Measurements from ENCODE around the gene ST6GALNAC5. TPM values are rescaled to one million over a fixed set of nuclear protein-coding genes. Genes with fewer than 3 reads are reported as not detected.

The ST6GALNAC5 gene
- total RNA-seq, 2 donors from 2014 or later, result 2.6 to 12.9 TPM

DNA sequence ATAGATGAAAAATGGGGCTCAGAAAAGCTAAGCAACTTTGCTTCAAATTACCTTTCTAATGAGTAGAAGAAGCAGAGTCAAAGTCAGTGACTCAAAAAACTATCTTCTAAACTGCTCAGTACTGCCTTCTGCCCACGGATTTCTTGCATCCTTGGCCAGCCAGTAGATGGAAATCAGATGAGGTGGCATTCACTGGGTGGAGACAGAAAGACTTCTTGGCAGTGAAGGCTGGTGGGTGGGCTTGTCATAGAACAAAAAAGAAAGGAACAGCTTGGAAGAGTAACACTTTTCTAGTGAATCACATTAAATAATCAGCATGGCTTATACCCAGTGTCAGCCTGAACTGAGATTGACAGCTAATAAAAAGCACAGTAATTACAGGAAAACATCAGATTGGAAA is 170.7 kb downstream of the ST6GALNAC5 start:
- no peaks in the 10 kb centered on the region for H3K4me1 ChIP-seq
- H3K27ac ChIP-seq, result no peak overlapping the region
- 42 to 48% methylated on average over 1 of the region's 1 CpG for WGBS, 2 donors
- no peak overlapping the region for H3K4me3 ChIP-seq
- H3K9me3 ChIP-seq, result no peaks in the 10 kb centered on the region
- H3K27me3 ChIP-seq, result no peaks in the 10 kb centered on the region
- no peaks in the 10 kb centered on the region for H3K36me3 ChIP-seq (replicated peaks in 1 of 2; ENCODE audit: insufficient read depth in 1 of 2, low read depth in 2 of 2)
- intact Hi-C loops (cut with DNase I), result no loop called here
- ATAC-seq (no peak), DNase-seq (no peak)
- TF ChIP-seq, protein P1, sequence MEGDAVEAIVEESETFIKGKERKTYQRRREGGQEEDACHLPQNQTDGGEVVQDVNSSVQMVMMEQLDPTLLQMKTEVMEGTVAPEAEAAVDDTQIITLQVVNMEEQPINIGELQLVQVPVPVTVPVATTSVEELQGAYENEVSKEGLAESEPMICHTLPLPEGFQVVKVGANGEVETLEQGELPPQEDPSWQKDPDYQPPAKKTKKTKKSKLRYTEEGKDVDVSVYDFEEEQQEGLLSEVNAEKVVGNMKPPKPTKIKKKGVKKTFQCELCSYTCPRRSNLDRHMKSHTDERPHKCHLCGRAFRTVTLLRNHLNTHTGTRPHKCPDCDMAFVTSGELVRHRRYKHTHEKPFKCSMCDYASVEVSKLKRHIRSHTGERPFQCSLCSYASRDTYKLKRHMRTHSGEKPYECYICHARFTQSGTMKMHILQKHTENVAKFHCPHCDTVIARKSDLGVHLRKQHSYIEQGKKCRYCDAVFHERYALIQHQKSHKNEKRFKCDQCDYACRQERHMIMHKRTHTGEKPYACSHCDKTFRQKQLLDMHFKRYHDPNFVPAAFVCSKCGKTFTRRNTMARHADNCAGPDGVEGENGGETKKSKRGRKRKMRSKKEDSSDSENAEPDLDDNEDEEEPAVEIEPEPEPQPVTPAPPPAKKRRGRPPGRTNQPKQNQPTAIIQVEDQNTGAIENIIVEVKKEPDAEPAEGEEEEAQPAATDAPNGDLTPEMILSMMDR (IDR thresholded peaks at IDR 0.05), result no peak
- no peak for TF ChIP-seq POLR2A (IDR thresholded peaks at IDR 0.05)

DNA sequence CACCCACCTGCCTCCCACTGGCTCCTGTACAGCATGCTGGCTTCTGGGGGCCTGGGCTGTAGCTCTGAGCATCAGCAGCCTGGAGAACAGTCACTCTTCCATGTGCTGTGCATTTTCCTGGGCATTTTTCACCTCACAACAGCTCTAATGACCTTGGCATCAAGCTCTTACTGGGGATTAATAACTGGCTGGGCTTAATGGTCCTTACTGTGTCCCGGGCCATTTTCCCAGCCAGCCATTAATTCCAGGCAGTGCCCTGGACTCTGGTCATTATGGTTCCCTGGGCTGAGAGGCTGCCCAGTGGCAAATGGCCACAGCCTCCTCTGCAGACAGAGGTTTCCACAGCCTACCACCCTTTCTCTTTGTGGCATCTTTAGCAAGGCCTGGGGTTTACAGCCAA is 171.8 kb downstream of the ST6GALNAC5 start:
- TF ChIP-seq, protein P1 (IDR thresholded peaks at IDR 0.05), result no peak
- no peak for TF ChIP-seq POLR2A (IDR thresholded peaks at IDR 0.05)
- H3K27ac ChIP-seq, result no peak overlapping the region

DNA sequence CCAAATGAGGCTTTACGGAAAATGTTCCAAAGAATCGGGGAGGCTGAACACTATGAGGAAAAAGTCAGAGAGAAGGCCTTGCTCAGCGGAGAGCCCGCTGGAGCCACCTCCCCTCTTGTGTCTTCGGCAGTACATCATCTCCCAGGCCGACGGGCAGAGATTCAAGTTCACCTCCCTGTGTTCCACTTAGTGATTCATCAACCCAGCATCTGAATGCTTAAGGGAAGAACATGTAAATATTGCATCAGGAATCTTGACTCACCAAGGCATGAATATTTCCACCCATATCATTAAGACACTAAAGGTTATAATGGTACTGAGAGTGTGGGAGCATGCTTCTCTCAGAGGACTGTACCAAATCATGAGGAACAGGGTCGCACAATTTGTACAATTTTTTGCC is 172.5 kb downstream of the ST6GALNAC5 start:
- intact Hi-C loops (cut with DNase I), result no loop called here
- peak in 2 of 4 donors; percentile 19 to 40 for DNase-seq
- ATAC-seq, result no peak
- H3K27me3 ChIP-seq, result no peaks in the 10 kb centered on the region
- 71 to 81% methylated on average over 8 of the region's 8 CpGs for WGBS, 2 donors
- no peak overlapping the region for H3K4me3 ChIP-seq
- no peaks in the 10 kb centered on the region for H3K36me3 ChIP-seq (replicated peaks in 1 of 2; ENCODE audit: insufficient read depth in 1 of 2, low read depth in 2 of 2)
- TF ChIP-seq POLR2A (IDR thresholded peaks at IDR 0.05), result no peak
- no peaks in the 10 kb centered on the region for H3K4me1 ChIP-seq
- H3K27ac ChIP-seq, result no peak overlapping the region
- no peaks in the 10 kb centered on the region for H3K9me3 ChIP-seq

More for the DNA sequence above, 171.8 kb downstream of the ST6GALNAC5 start:
- WGBS, 2 donors, result 69 to 73% methylated on average over 1 of the region's 1 CpG
- ATAC-seq (no peak), DNase-seq (no peak)
- Histone ChIP-seq H3K4me1 (no peaks in the 10 kb centered on the region), H3K27me3 (no peaks in the 10 kb centered on the region), H3K9me3 (no peaks in the 10 kb centered on the region), H3K4me3 (no peak overlapping the region), H3K36me3 (replicated peaks in 1 of 2; ENCODE audit: insufficient read depth in 1 of 2, low read depth in 2 of 2) (no peaks in the 10 kb centered on the region)
- intact Hi-C loops (cut with DNase I), result no loop called here

DNA sequence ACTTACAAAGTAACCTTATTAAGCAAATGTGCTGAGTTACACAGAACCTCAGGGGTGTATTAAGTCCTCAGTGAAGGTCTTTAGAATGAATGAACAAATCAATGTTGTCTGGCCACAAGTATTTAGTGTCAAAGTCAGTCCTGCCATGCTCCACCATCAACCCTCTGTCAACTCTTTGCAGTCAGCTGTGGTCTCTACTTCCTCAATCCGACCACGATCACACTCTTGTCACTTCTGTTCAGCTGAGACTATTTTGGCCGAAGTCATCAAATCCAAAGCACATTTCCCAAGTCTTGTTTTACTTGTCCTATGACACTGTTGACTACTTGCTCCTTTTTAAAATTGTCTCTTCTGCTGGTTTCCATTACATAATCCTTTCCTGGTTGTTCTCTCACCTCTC is 173.5 kb downstream of the ST6GALNAC5 start:
- ATAC-seq (no peak), DNase-seq (no peak)
- Histone ChIP-seq H3K27me3 (no peaks in the 10 kb centered on the region), H3K27ac (no peak overlapping the region), H3K36me3 (replicated peaks in 1 of 2; ENCODE audit: insufficient read depth in 1 of 2, low read depth in 2 of 2) (no peaks in the 10 kb centered on the region), H3K4me1 (no peaks in the 10 kb centered on the region), H3K9me3 (no peaks in the 10 kb centered on the region), H3K4me3 (no peak overlapping the region)
- intact Hi-C loops (cut with DNase I), result no loop called here
- TF ChIP-seq, protein P1 (IDR thresholded peaks at IDR 0.05), result no peak
- no peak for TF ChIP-seq POLR2A (IDR thresholded peaks at IDR 0.05)
- WGBS, 2 donors, result 42 to 75% methylated on average over 3 of the region's 3 CpGs

DNA sequence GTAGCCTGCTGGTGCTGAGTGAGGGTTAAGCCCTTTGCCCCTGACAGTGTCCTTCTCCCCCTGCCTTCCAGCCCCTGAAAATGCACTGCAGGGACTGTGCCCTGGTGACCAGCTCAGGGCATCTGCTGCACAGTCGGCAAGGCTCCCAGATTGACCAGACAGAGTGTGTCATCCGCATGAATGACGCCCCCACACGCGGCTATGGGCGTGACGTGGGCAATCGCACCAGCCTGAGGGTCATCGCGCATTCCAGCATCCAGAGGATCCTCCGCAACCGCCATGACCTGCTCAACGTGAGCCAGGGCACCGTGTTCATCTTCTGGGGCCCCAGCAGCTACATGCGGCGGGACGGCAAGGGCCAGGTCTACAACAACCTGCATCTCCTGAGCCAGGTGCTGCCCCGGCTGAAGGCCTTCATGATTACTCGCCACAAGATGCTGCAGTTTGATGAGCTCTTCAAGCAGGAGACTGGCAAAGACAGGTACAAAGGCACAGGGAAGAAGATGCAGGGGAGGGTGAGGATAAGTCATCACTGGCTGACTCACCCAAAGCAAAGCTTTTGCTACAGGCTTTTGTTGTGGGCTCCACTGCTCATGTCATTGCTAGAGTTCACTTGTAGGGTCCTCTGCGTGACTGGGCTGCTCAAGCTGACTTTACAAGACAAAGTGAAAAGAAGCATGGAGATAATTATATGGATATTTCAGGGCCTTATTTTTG is 177.0 kb downstream of the ST6GALNAC5 start:
- ATAC-seq, result no peak
- WGBS, 2 donors, result 75 to 80% methylated on average over 7 to 20 of the region's 20 CpGs
- no peaks in the 10 kb centered on the region for H3K36me3 ChIP-seq (replicated peaks in 1 of 2; ENCODE audit: insufficient read depth in 1 of 2, low read depth in 2 of 2)
- intact Hi-C loops (cut with DNase I), result no loop called here
- no peaks in the 10 kb centered on the region for H3K9me3 ChIP-seq
- DNase-seq, result no peak
- TF ChIP-seq POLR2A (IDR thresholded peaks at IDR 0.05), result no peak
- TF ChIP-seq, protein P1 (IDR thresholded peaks at IDR 0.05), result no peak
- no peaks in the 10 kb centered on the region for H3K4me1 ChIP-seq
- no peak overlapping the region for H3K27ac ChIP-seq
- H3K27me3 ChIP-seq, result no peaks in the 10 kb centered on the region
- no peak overlapping the region for H3K4me3 ChIP-seq
